Measurements from ENCODE around the gene LPP. TPM values are rescaled to one million over a fixed set of nuclear protein-coding genes. Genes with fewer than 3 reads are reported as not detected.

The LPP gene
- total and polyA plus RNA-seq, 9 donors, result 15.9 to 280 (median 134) TPM

DNA sequence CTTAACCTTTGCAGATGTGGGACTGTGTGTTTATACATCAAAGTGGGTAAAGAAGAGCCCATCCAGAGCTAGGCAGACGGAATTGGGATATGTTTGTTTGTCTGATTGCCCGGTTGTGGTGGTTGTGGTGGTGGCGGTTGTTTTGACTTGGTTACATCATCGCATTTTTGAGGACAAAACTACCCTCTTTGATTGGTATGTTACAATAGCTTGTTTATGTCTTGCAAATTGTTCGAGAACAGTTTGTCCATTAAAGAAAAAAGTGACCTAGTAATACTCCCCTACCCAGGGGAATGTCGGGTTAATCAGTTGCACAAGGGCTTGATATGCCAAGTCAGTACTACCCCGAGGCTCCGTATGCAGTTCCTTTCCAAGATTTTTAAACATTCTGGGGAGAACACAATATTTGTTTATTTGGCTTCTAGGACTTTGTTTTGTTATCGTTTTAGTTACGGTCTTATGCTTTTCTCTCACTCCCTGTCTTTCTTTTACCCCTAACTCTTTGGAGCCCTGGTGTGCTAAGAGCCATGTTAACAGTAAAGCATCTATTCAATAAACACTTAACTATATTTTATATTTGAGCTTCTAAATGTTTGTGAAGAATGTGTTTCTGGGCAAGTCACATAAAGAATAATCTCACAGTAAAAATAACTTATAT lies 315.4 kb downstream of the LPP start:
- Histone ChIP-seq H3K4me1 (ENCODE audit: insufficient read depth) (peaks cover 6% of the 10 kb centered on the region), H3K27ac (no peak overlapping the region), H3K9me3 (no peaks in the 10 kb centered on the region), H3K4me3 (no peak overlapping the region), H3K36me3 (no peaks in the 10 kb centered on the region), H3K27me3 (no peaks in the 10 kb centered on the region)
- intact Hi-C loops (cut with DNase I), result no loop called here
- DNase-seq, result peak in 1 of 5 donors; percentile 24
- 76 to 81% (median 80%) methylated on average over 10 of the region's 10 CpGs for WGBS, 3 donors
- no peak for TF ChIP-seq POLR2A (IDR thresholded peaks at IDR 0.05)
- TF ChIP-seq, protein P1, sequence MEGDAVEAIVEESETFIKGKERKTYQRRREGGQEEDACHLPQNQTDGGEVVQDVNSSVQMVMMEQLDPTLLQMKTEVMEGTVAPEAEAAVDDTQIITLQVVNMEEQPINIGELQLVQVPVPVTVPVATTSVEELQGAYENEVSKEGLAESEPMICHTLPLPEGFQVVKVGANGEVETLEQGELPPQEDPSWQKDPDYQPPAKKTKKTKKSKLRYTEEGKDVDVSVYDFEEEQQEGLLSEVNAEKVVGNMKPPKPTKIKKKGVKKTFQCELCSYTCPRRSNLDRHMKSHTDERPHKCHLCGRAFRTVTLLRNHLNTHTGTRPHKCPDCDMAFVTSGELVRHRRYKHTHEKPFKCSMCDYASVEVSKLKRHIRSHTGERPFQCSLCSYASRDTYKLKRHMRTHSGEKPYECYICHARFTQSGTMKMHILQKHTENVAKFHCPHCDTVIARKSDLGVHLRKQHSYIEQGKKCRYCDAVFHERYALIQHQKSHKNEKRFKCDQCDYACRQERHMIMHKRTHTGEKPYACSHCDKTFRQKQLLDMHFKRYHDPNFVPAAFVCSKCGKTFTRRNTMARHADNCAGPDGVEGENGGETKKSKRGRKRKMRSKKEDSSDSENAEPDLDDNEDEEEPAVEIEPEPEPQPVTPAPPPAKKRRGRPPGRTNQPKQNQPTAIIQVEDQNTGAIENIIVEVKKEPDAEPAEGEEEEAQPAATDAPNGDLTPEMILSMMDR (IDR thresholded peaks at IDR 0.05), result no peak
- no peak for TF ChIP-seq EP300 (IDR thresholded peaks at IDR 0.05)

GRCh38 chr3:188470508-188471130 lies 316.7 kb downstream of the LPP start:
- H3K9me3 ChIP-seq, result no peaks in the 10 kb centered on the region
- H3K4me1 ChIP-seq (ENCODE audit: insufficient read depth), result peaks cover 6% of the 10 kb centered on the region
- H3K36me3 ChIP-seq, result no peaks in the 10 kb centered on the region
- DNase-seq, result no peak
- H3K27me3 ChIP-seq, result no peaks in the 10 kb centered on the region
- intact Hi-C loops (cut with DNase I), result no loop called here
- H3K4me3 ChIP-seq, result no peak overlapping the region
- TF ChIP-seq EP300 (IDR thresholded peaks at IDR 0.05) (no peak), POLR2A (IDR thresholded peaks at IDR 0.05) (no peak)
- TF ChIP-seq, protein P1 (IDR thresholded peaks at IDR 0.05), result no peak
- WGBS, 3 donors, result 91 to 94% (median 93%) methylated on average over 4 of the region's 4 CpGs
- no peak overlapping the region for H3K27ac ChIP-seq

DNA sequence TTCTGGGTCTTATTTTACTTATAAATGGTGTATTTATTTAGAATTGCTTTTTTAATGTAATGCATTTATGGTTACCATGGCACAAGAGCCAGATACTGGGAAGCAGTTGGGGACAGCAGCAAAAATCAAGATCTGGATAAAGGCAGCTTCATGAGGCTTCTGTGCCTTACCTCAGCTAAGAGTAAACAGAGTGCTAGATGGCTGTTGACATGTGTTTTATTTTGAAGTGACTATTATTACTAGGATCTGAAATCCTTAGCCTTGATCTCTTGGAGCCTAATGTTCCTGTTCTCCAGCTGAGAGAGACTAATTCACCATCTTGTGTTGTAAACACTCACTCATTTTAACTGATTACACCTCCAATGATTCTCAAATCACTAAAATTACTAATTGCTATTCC lies 317.8 kb downstream of the LPP start:
- TF ChIP-seq POLR2A (IDR thresholded peaks at IDR 0.05) (no peak), EP300 (IDR thresholded peaks at IDR 0.05) (no peak)
- TF ChIP-seq, protein P1 (IDR thresholded peaks at IDR 0.05), result no peak
- intact Hi-C loops (cut with DNase I), result no loop called here
- Histone ChIP-seq H3K27me3 (no peaks in the 10 kb centered on the region), H3K27ac (no peak overlapping the region), H3K9me3 (no peaks in the 10 kb centered on the region), H3K4me3 (no peak overlapping the region), H3K36me3 (no peaks in the 10 kb centered on the region), H3K4me1 (ENCODE audit: insufficient read depth) (peaks cover 6% of the 10 kb centered on the region)
- no peak for DNase-seq

GRCh38 chr3:188472336-188472735 lies 318.4 kb downstream of the LPP start:
- no peak overlapping the region for H3K27ac ChIP-seq
- intact Hi-C loops (cut with DNase I), result no loop called here
- peaks cover 6% of the 10 kb centered on the region for H3K4me1 ChIP-seq (ENCODE audit: insufficient read depth)
- H3K4me3 ChIP-seq, result no peak overlapping the region
- no peaks in the 10 kb centered on the region for H3K36me3 ChIP-seq
- H3K9me3 ChIP-seq, result no peaks in the 10 kb centered on the region
- no peaks in the 10 kb centered on the region for H3K27me3 ChIP-seq
- TF ChIP-seq, protein P1 (IDR thresholded peaks at IDR 0.05), result no peak
- TF ChIP-seq POLR2A (IDR thresholded peaks at IDR 0.05), result no peak
- no peak for TF ChIP-seq EP300 (IDR thresholded peaks at IDR 0.05)
- WGBS, 3 donors, result 78 to 96% (median 95%) methylated on average over 1 of the region's 1 CpG
- DNase-seq, result no peak

Data from ovary (tissue), 9 donors.